ENCODE measurements around the gene TUBGCP2. TPM values are rescaled to one million over a fixed set of nuclear protein-coding genes. Genes with fewer than 3 reads are reported as not detected.

Gene TUBGCP2
- total RNA-seq, 4 donors from 2014 or later = 26.8 to 61.9 (median 44.4) TPM

DNA sequence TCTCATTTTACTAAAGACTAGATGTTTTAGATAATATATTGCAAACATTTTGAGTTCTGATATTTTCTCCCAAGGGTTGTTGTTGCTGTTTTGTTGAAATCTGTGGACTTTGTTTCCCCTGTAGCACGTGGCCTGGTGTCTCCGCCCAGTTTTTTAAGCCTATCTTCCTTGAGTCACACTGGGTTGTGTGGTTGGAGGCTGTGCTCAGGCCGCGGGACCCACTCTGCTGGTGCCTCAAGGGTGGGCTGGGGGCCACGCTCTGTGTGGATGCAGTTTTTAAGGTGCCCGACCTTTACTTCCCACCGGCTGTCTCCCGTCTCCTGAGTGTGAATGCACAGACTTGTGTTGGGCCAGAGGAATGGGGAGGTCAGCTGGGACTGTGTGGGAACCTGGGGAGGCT is 34.3 kb upstream of the TUBGCP2 start:
- Histone ChIP-seq H3K9me3 (no peaks in the 10 kb centered on the region), H3K4me1 (no peaks in the 10 kb centered on the region), H3K27ac (no peak overlapping the region), H3K36me3 (no peaks in the 10 kb centered on the region), H3K27me3 (peaks cover 5 to 12% of the 10 kb centered on the region in 2 donors), H3K4me3 (no peak overlapping the region)
- no peak for DNase-seq
- no peak for TF ChIP-seq POLR2A (IDR thresholded peaks at IDR 0.05)
- TF ChIP-seq, protein P1, sequence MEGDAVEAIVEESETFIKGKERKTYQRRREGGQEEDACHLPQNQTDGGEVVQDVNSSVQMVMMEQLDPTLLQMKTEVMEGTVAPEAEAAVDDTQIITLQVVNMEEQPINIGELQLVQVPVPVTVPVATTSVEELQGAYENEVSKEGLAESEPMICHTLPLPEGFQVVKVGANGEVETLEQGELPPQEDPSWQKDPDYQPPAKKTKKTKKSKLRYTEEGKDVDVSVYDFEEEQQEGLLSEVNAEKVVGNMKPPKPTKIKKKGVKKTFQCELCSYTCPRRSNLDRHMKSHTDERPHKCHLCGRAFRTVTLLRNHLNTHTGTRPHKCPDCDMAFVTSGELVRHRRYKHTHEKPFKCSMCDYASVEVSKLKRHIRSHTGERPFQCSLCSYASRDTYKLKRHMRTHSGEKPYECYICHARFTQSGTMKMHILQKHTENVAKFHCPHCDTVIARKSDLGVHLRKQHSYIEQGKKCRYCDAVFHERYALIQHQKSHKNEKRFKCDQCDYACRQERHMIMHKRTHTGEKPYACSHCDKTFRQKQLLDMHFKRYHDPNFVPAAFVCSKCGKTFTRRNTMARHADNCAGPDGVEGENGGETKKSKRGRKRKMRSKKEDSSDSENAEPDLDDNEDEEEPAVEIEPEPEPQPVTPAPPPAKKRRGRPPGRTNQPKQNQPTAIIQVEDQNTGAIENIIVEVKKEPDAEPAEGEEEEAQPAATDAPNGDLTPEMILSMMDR (IDR thresholded peaks at IDR 0.05) = no peak
- intact Hi-C loops (cut with DNase I; ENCODE audit: low total_unique reads) = no loop called here

DNA sequence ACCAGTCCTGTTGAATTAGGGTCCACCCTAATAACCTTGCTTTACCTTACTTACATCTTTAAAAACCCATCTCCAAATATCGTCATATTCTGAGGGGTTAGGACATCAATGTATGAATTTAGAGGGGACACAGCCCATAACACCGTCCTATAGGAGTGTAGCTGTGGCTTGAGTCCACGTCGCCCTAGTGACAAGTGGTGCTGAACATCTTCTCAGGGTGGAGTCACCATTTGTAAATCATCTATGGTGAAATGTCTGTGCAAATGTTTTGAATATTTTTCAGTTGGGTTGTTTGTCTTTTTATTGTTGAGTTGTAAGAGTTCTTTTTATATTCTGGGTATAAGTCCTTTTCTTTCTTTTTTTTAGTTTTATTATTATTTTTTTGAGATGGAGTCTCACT is 33.3 kb upstream of the TUBGCP2 start:
- Histone ChIP-seq H3K27me3 (peaks cover 13 to 22% of the 10 kb centered on the region in 2 donors), H3K27ac (no peak overlapping the region), H3K4me1 (no peaks in the 10 kb centered on the region), H3K36me3 (no peaks in the 10 kb centered on the region), H3K4me3 (no peak overlapping the region), H3K9me3 (no peaks in the 10 kb centered on the region)
- no peak for DNase-seq
- TF ChIP-seq POLR2A (IDR thresholded peaks at IDR 0.05) = no peak
- intact Hi-C loops (cut with DNase I; ENCODE audit: low total_unique reads) = no loop called here

DNA sequence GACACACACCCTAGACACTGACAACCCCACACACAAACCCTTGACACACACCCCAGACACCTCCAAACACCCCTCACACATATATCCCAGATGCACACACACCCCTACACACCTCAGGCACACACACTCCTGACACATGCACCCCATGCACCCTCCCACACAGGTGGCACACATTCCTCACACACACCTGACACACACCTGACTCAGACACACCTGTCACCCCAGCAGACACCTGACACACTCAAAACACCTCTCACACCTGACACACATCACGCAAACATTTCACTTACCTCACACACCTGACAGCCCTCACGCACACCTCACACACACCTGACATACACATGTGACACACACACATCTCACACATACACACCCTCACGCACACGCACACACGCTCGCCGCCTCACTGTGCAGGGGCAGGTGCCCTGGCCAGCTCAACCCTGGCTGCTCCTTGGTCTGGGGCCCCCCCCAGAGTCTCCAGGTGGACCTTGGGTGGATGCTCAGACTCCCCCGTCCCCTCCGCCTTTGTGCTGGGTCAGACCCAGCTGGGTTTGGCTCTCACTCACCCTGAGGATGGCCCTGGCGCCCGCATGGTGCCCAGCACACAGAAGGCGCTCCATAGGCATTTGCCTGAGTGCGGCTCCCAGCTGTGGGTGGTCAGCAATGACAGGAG is 31.2 kb upstream of the TUBGCP2 start:
- TF ChIP-seq POLR2A (IDR thresholded peaks at IDR 0.05) = no peak
- TF ChIP-seq, protein P1 (IDR thresholded peaks at IDR 0.05) = no peak
- H3K27ac ChIP-seq = no peak overlapping the region
- no peak for DNase-seq
- H3K4me3 ChIP-seq = no peak overlapping the region
- no peaks in the 10 kb centered on the region for H3K36me3 ChIP-seq
- peaks cover 34 to 40% of the 10 kb centered on the region in 2 donors for H3K27me3 ChIP-seq
- no peaks in the 10 kb centered on the region for H3K9me3 ChIP-seq
- intact Hi-C loops (cut with DNase I; ENCODE audit: low total_unique reads) = no loop called here
- H3K4me1 ChIP-seq = peaks cover 0 to 21% of the 10 kb centered on the region in 2 donors

DNA sequence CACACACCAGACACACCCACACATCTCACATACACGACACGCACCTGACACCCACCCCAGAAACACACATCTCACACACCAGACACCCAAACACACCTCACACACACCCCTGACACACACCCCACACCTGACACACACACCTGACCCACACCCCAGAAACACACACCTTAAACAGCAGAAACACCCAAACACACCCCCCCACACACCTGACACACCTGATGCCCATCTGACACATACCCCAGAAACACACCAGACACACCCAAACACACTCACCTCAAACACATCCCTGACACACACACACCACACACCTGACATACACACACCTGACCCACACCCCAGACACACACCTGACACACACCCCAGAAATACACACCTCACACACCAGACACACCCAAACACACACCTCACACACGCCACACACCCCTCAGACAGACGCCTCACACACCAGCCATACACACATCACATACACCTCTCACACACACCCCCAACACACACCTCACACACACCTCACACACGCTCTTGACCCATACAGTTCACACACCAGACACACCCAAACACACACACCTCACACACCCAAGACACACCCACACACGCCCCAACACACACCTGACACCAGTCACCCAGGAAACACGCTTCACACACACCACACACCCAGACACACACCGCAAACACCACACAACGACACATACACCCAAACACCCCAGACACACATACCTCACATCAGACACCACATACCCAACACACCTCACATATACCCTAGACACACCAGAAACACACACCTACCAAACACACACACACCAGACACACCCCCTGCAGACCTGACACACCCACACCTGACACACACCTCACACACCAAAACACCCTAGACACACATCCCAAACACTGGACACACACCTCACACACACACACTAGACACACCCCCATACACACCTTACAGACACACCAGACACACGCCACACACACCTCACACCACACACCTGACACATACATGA is 29.7 kb upstream of the TUBGCP2 start:
- Histone ChIP-seq H3K36me3 (no peaks in the 10 kb centered on the region), H3K9me3 (no peaks in the 10 kb centered on the region), H3K4me3 (no peak overlapping the region), H3K27ac (no peak overlapping the region), H3K4me1 (peaks cover 0 to 21% of the 10 kb centered on the region in 2 donors), H3K27me3 (peaks cover 38 to 45% of the 10 kb centered on the region in 2 donors)
- no peak for TF ChIP-seq POLR2A (IDR thresholded peaks at IDR 0.05)
- TF ChIP-seq, protein P1 (IDR thresholded peaks at IDR 0.05) = no peak
- intact Hi-C loops (cut with DNase I; ENCODE audit: low total_unique reads) = no loop called here
- DNase-seq = no peak

DNA sequence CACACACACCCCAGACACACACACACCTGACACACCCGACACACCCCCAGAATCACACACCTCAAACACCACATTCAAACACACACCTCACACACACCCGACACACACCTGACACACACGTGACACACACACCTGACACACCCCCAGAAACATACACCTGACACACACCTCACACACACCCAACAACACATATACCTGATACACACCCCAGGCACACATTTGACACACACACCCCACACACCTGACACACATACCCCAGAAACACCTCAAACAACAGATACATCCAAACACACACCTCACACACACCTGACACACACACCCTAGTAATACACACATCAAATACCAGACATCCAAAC is 28.7 kb upstream of the TUBGCP2 start:
- intact Hi-C loops (cut with DNase I; ENCODE audit: low total_unique reads) = no loop called here
- Histone ChIP-seq H3K4me3 (no peak overlapping the region), H3K27ac (no peak overlapping the region), H3K9me3 (no peaks in the 10 kb centered on the region), H3K4me1 (peaks cover 0 to 21% of the 10 kb centered on the region in 2 donors), H3K27me3 (peaks cover 42 to 45% of the 10 kb centered on the region in 2 donors), H3K36me3 (no peaks in the 10 kb centered on the region)
- DNase-seq = no peak
- TF ChIP-seq, protein P1 (IDR thresholded peaks at IDR 0.05) = no peak
- no peak for TF ChIP-seq POLR2A (IDR thresholded peaks at IDR 0.05)
